BLaER1 (cell line): ENCODE measurements around the gene MEAF6.

ENCODE experiments used
- H3K27ac ChIP-seq: shearing (Covaris generic); formaldehyde crosslinking; 2 replicates; pipeline ENCODE4 v1.8.1; 2022
- H3K27me3 ChIP-seq: shearing (Covaris generic); formaldehyde crosslinking; 2 replicates; pipeline ENCODE4 v1.8.1; 2022
- H3K36me3 ChIP-seq: shearing (Covaris generic); formaldehyde crosslinking; 2 replicates; pipeline ENCODE4 v1.8.1; 2022
- H3K4me1 ChIP-seq: shearing (Covaris generic); formaldehyde crosslinking; 2 replicates; pipeline ENCODE4 v1.8.1; 2022
- H3K4me2 ChIP-seq: shearing (Covaris generic); formaldehyde crosslinking; 2 replicates; pipeline ENCODE4 v1.8.1; 2022
- H3K4me3 ChIP-seq: shearing (Covaris generic); formaldehyde crosslinking; 2 replicates; pipeline ENCODE4 v1.8.1; 2022
- H3K9ac ChIP-seq: shearing (Covaris generic); formaldehyde crosslinking; 2 replicates; pipeline ENCODE4 v1.8.1; 2022
- H3K9me3 ChIP-seq: shearing (Covaris generic); formaldehyde crosslinking; 2 replicates; pipeline ENCODE4 v1.8.1; 2022
- H4K20me1 ChIP-seq: shearing (Covaris generic); formaldehyde crosslinking; 2 replicates; pipeline ENCODE4 v1.8.1; 2022
- Cebpa-rat ChIP-seq: shearing (Covaris generic); IDR thresholded peaks from 2 replicates; pipeline ENCODE4 v1.8.1; 2022

The MEAF6 gene

DNA sequence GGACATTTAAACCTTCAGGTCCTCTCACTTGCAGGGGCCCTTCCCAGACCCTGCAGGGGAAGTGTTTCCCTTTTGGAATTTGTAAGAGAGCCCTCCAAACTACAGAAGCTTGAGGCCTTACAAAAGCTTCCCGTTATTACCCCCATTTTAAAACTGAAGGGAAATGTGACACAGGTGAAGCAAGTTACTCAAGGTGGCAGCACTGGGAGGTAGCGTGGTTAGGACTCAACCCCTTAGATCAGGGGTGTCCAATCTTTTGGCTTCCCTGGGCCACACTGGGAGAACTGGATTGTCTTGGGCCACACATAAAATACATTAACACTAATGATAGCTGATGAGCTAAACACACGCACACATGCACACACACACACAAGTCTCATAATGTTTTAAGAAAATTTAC is 56.0 kb downstream of the MEAF6 start:
- Histone ChIP-seq H3K9ac (no peak overlapping the region), H3K27ac (no peak overlapping the region), H4K20me1 (no peaks in the 10 kb centered on the region), H3K4me1 (no peaks in the 10 kb centered on the region), H3K36me3 (no peaks in the 10 kb centered on the region), H3K4me3 (no peak overlapping the region), H3K27me3 (no peaks in the 10 kb centered on the region), H3K9me3 (no peaks in the 10 kb centered on the region), H3K4me2 (no peak overlapping the region)
- TF ChIP-seq Cebpa-rat = no peak

DNA sequence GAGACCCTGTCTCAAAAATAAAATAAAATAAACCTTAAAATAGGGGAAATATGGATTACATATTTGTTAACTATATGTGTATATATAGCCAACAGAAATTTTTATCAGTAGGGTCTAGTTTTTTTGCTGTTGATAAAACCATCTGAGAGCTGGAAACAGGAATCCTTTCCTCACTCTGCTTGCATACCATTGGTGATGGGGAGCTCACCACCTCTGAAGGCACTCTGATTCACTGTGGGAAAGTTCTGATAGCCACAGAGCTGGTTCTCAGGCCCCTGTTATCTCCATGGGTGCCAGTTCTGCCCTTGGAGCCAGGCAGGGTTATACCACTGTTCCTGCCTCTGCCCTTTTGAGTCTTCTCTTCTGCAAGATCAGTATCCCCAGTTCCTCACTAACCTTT is 58.0 kb downstream of the MEAF6 start:
- Histone ChIP-seq H3K9ac (no peak overlapping the region), H3K9me3 (no peaks in the 10 kb centered on the region), H3K4me2 (no peak overlapping the region), H3K4me3 (no peak overlapping the region), H3K4me1 (no peaks in the 10 kb centered on the region), H3K36me3 (no peaks in the 10 kb centered on the region), H3K27ac (no peak overlapping the region), H3K27me3 (no peaks in the 10 kb centered on the region), H4K20me1 (no peaks in the 10 kb centered on the region)
- TF ChIP-seq Cebpa-rat = no peak

DNA sequence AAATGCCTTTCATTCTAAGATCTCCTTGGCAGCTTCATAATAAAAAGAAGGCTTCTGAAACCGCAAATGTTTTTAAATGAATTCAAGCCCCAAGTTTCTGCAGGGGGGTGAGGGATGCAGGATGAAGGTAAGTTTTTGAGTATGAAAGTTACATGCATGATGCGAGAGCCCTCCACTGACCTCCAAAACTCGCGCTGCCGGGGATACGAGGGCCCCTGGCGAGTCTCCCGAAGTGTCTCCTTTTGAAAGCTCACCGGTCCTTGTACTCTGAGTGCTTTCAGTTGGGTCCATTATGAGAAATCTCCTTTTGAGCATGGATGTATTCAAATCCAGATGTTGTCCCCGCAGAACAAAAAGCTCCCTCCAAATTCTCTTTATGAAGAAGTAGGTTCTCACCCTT is 59.0 kb downstream of the MEAF6 start:
- H3K9ac ChIP-seq = no peak overlapping the region
- H3K36me3 ChIP-seq = no peaks in the 10 kb centered on the region
- H3K27ac ChIP-seq = no peak overlapping the region
- H3K27me3 ChIP-seq = no peaks in the 10 kb centered on the region
- no peaks in the 10 kb centered on the region for H3K9me3 ChIP-seq
- no peak overlapping the region for H3K4me3 ChIP-seq
- no peaks in the 10 kb centered on the region for H4K20me1 ChIP-seq
- H3K4me2 ChIP-seq = no peak overlapping the region
- TF ChIP-seq Cebpa-rat = no peak
- peaks cover 3% of the 10 kb centered on the region for H3K4me1 ChIP-seq

DNA sequence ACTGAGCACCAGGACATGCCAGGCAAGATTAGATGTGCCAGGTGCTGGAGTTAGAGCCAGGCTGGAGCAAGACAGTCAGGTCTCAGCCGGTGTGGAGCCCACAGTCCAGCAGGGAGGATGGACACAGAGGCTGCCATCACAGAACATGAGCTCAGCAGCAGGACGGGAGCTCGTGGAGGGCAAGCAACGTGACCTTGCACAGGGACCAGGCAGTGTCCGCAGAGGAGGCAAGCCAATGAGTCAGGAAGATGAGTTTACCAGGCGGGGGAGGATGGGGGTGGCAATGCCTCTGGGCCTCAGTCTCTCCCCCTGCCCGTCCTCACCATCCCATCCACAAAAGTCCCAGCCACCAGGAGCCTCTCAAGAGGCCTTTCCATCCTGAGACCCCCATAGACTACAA is 60.9 kb downstream of the MEAF6 start:
- Histone ChIP-seq H3K27ac (no peak overlapping the region), H3K4me1 (peaks cover 15% of the 10 kb centered on the region), H3K36me3 (no peaks in the 10 kb centered on the region), H4K20me1 (no peaks in the 10 kb centered on the region), H3K4me2 (no peak overlapping the region), H3K9me3 (no peaks in the 10 kb centered on the region), H3K9ac (no peak overlapping the region), H3K4me3 (no peak overlapping the region), H3K27me3 (no peaks in the 10 kb centered on the region)
- no peak for TF ChIP-seq Cebpa-rat

DNA sequence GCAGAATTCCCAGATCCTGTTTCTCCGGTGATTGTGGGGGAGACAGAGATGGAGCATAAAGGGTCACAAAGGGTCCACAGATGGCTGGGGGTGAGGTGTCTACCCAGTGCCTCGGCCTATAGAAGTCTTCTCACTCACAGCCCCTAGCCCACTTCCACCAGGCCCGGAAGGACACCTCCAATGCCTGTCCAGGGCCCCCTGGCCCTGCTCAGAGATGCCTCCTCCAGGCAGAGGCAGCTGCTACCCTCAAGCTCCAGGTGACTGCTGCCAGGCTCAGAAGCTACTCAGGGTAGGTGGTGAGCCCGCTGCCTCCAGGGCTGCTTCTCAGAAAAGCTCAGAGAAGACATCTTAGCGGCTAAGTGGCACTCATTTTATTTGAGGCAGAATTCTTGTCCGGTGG is 62.1 kb downstream of the MEAF6 start:
- TF ChIP-seq Cebpa-rat = no peak
- Histone ChIP-seq H3K4me1 (peaks cover 25% of the 10 kb centered on the region), H3K27ac (no peak overlapping the region), H3K4me3 (no peak overlapping the region), H3K36me3 (no peaks in the 10 kb centered on the region), H3K4me2 (no peak overlapping the region), H3K9ac (no peak overlapping the region), H3K27me3 (no peaks in the 10 kb centered on the region), H3K9me3 (no peaks in the 10 kb centered on the region), H4K20me1 (no peaks in the 10 kb centered on the region)

DNA sequence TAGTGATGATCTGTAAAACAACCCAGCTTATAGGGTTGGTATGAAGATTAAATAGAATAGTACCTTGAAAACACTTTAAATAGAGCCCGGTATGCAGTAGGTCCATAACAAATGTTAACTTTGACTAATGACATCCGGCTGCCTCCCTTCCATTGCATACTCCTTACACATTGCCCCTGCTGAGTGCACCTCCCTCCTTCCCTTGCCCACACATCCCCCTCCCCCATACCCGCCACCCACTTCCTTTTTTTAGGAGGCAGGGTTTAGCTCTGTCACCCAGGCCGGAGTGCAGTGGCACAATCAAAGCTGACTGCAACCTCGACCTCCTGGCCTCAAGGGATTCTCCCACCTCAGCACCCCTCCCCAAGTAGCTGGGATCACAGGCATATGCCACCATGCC is 64.6 kb downstream of the MEAF6 start:
- H3K27me3 ChIP-seq = no peaks in the 10 kb centered on the region
- no peaks in the 10 kb centered on the region for H3K36me3 ChIP-seq
- no peaks in the 10 kb centered on the region for H3K9me3 ChIP-seq
- peaks cover 35% of the 10 kb centered on the region for H3K4me1 ChIP-seq
- no peaks in the 10 kb centered on the region for H4K20me1 ChIP-seq
- H3K9ac ChIP-seq = no peak overlapping the region
- no peak for TF ChIP-seq Cebpa-rat
- peak overlapping the region; percentile 54 for H3K4me2 ChIP-seq
- H3K27ac ChIP-seq = no peak overlapping the region
- no peak overlapping the region for H3K4me3 ChIP-seq

DNA sequence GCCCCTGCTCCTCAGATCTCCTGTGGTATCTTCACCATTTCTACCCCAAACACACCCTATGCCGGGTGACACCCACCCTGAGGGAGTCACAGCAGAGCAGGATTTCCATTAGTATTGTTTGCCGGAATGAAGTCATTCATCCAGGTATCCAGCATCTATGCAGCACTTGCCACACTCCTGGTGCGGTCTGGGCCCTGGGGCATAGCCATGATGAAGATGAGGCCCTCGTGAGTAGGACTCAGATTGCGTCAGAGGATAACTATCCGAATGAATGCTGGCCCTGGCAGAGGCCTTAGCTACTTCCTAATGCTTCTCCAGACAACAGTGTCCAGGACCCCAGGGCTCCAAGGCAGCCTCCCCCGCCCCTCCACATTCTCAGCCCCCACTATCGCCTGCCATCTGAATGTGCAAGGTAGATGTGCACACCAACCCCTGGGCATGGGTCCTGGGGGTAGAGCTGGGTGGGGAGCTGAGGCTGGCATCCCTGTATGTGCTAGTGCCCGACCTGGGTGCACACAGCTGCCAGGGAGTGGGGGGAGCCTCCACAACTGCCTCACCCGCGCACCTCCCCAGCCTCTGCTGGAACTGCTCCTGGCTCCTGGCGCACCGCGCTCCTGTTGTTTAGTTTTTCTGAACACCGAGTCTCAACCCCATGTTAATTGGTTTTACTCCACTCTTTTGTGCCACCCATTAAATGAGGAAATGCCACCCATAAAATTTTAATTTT is 65.7 kb downstream of the MEAF6 start:
- H3K4me3 ChIP-seq = no peak overlapping the region
- no peaks in the 10 kb centered on the region for H4K20me1 ChIP-seq
- H3K27me3 ChIP-seq = no peaks in the 10 kb centered on the region
- TF ChIP-seq Cebpa-rat = no peak
- no peak overlapping the region for H3K9ac ChIP-seq
- H3K36me3 ChIP-seq = no peaks in the 10 kb centered on the region
- peaks cover 35% of the 10 kb centered on the region for H3K4me1 ChIP-seq
- H3K27ac ChIP-seq = no peak overlapping the region
- H3K4me2 ChIP-seq = no peak overlapping the region
- H3K9me3 ChIP-seq = no peaks in the 10 kb centered on the region

DNA sequence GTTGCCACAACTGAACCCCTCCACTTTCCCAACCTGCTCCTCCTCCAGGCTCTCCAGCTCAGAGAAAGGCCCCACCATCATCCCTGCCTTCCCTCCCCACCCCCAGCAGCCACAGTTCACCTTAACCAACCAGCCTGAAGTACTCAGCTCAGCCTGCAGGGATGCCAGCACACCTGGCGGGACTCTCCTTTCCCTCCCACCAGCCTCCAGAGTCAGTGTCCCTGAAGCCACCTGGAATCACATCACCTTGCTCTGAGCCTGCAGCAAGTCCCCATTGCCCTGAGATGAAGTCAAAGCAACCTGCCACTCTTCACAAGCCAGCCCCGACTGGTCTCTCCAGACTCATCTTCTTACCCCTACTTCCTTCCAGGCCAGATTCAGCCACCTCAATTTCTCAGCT is 66.4 kb downstream of the MEAF6 start:
- Histone ChIP-seq H3K9me3 (no peaks in the 10 kb centered on the region), H3K27ac (no peak overlapping the region), H4K20me1 (no peaks in the 10 kb centered on the region), H3K27me3 (no peaks in the 10 kb centered on the region), H3K4me3 (no peak overlapping the region), H3K9ac (no peak overlapping the region), H3K4me1 (peaks cover 35% of the 10 kb centered on the region), H3K36me3 (no peaks in the 10 kb centered on the region), H3K4me2 (peak overlapping the region; percentile 81; the same call in 1 of the 2 replicates)
- TF ChIP-seq Cebpa-rat = no peak

DNA sequence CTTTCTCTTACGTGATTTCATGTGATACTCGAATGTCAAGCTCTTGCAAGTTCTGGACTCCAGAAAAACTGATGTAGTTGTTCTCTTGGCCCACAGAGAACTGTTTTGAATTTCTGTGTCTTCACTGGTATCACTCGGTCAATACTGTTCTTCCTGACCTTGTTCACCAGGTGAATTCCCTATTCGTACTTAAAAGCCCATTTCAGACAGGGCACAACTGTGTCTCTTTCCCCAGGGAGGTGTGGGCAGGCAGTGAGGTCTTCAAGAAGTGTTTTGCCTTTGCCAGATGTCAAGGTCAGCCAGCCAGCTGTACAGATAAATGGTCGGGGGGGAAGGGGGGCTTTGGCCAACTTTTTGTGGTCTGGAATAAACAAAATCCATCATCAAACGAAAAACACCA is 67.7 kb downstream of the MEAF6 start:
- Histone ChIP-seq H3K4me2 (peak overlapping the region; percentile 81), H3K9ac (peak overlapping the region; percentile 41; the same call in 1 of the 2 replicates)
- no peak for TF ChIP-seq Cebpa-rat

DNA sequence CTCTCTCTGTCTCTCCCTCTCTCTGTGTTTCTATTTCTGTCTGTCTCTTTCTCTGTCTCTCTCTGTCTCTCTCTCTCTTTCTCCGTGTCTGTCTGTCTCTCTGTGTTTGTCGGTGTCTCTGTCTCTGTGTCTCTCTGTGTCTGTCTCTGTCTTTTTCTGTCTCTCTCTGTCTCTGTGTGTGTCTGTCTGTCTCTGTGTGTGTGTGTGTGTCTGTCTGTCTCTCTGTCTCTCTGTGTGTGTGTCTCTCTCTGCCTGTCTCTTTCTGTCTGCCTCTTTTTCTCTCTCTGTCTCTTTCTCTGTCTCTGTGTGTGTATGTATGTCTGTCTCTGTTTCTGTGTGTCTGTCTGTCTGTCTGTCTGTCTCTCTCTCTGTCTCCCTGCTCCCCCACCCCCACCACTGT is 71.9 kb downstream of the MEAF6 start:
- Histone ChIP-seq H4K20me1 (no peaks in the 10 kb centered on the region), H3K27ac (no peak overlapping the region), H3K4me1 (peaks cover 20% of the 10 kb centered on the region), H3K4me2 (no peak overlapping the region), H3K4me3 (no peak overlapping the region), H3K9me3 (no peaks in the 10 kb centered on the region), H3K27me3 (no peaks in the 10 kb centered on the region), H3K9ac (no peak overlapping the region), H3K36me3 (no peaks in the 10 kb centered on the region)
- no peak for TF ChIP-seq Cebpa-rat

More for the DNA sequence above, 67.7 kb downstream of the MEAF6 start:
- no peaks in the 10 kb centered on the region for H3K36me3 ChIP-seq
- H3K27me3 ChIP-seq = no peaks in the 10 kb centered on the region
- peak overlapping the region; percentile 28; the same call in 1 of the 2 replicates for H3K27ac ChIP-seq
- H3K4me1 ChIP-seq = peaks cover 35% of the 10 kb centered on the region
- no peak overlapping the region for H3K4me3 ChIP-seq
- no peaks in the 10 kb centered on the region for H4K20me1 ChIP-seq
- no peaks in the 10 kb centered on the region for H3K9me3 ChIP-seq
